Measurements from ENCODE around the gene LCOR. TPM values are rescaled to one million over a fixed set of nuclear protein-coding genes. Genes with fewer than 3 reads are reported as not detected.

Gene LCOR
- polyA plus RNA-seq, 6 donors from 2014 or later, result 26.7 to 68.2 (median 47.2) TPM

GRCh38 chr10:97037365-97038361, 205.6 kb downstream of the LCOR start:
- H3K36me3 Mint-ChIP-seq, result no peaks in the 10 kb centered on the region
- H3K27me3 Mint-ChIP-seq, result peaks cover 5 to 21% (median 18%) of the 10 kb centered on the region in 3 donors
- peak overlapping the region; percentile 59 to 91 (median 84) for H3K4me3 Mint-ChIP-seq
- ATAC-seq (ENCODE audit: low read depth in 2 of 2) (peak; percentile 81 to 87), DNase-seq (peak; percentile 60)
- peaks cover 16 to 18% (median 17%) of the 10 kb centered on the region in 3 donors for H3K4me1 Mint-ChIP-seq
- no peaks in the 10 kb centered on the region for H3K9me3 Mint-ChIP-seq
- H3K27ac Mint-ChIP-seq, result peak overlapping the region in 5 of 6 donors; percentile 1 to 42 (median 19)

GRCh38 chr10:97038688-97039087, 206.6 kb downstream of the LCOR start:
- H3K4me1 Mint-ChIP-seq, result peaks cover 16 to 18% (median 17%) of the 10 kb centered on the region in 3 donors
- H3K36me3 Mint-ChIP-seq, result no peaks in the 10 kb centered on the region
- no peak overlapping the region for H3K27ac Mint-ChIP-seq
- peaks cover 1 to 23% (median 21%) of the 10 kb centered on the region in 3 donors for H3K27me3 Mint-ChIP-seq
- no peak for DNase-seq
- H3K9me3 Mint-ChIP-seq, result no peaks in the 10 kb centered on the region
- peak overlapping the region in 4 of 8 donors; percentile 59 to 88 (median 77) for H3K4me3 Mint-ChIP-seq
- ATAC-seq (ENCODE audit: low read depth in 2 of 2), result no peak

- no peak for ATAC-seq (ENCODE audit: low read depth in 2 of 2)
- H3K27ac Mint-ChIP-seq, result peak overlapping the region in 1 of 6 donors; percentile 33
Observed at GRCh38 chr10:97039538-97040247, 207.6 kb downstream of the LCOR start.

GRCh38 chr10:97040248-97040584, 208.1 kb downstream of the LCOR start:
- no peak for DNase-seq
- Mint-ChIP-seq H3K27me3 (peaks cover 0 to 17% (median 17%) of the 10 kb centered on the region in 3 donors), H3K27ac (no peak overlapping the region), H3K4me3 (no peak overlapping the region), H3K36me3 (no peaks in the 10 kb centered on the region), H3K4me1 (peaks cover 16 to 18% (median 17%) of the 10 kb centered on the region in 3 donors), H3K9me3 (peaks cover 0 to 5% (median 0%) of the 10 kb centered on the region in 7 donors)
- no peak for ATAC-seq (ENCODE audit: low read depth in 2 of 2)

More at GRCh38 chr10:97039538-97040247, 207.6 kb downstream of the LCOR start:
- Mint-ChIP-seq H3K9me3 (peaks cover 0 to 1% (median 0%) of the 10 kb centered on the region in 7 donors), H3K4me3 (peak overlapping the region in 1 of 8 donors; percentile 29), H3K4me1 (peaks cover 16 to 18% (median 17%) of the 10 kb centered on the region in 3 donors), H3K27me3 (peaks cover 0 to 23% (median 22%) of the 10 kb centered on the region in 3 donors), H3K36me3 (no peaks in the 10 kb centered on the region)
- DNase-seq, result no peak

- H3K36me3 Mint-ChIP-seq, result no peaks in the 10 kb centered on the region
- peaks cover 16 to 18% (median 17%) of the 10 kb centered on the region in 3 donors for H3K4me1 Mint-ChIP-seq
- H3K27ac Mint-ChIP-seq, result no peak overlapping the region
- DNase-seq, result no peak
- ATAC-seq (ENCODE audit: low read depth in 2 of 2), result no peak
- peaks cover 0 to 12% (median 12%) of the 10 kb centered on the region in 3 donors for H3K27me3 Mint-ChIP-seq
- peaks cover 0 to 5% (median 0%) of the 10 kb centered on the region in 7 donors for H3K9me3 Mint-ChIP-seq
- H3K4me3 Mint-ChIP-seq, result no peak overlapping the region
Observed at GRCh38 chr10:97040706-97041105, 208.6 kb downstream of the LCOR start.

GRCh38 chr10:97042081-97042480, 210.0 kb downstream of the LCOR start:
- Mint-ChIP-seq H3K4me3 (no peak overlapping the region), H3K27ac (peak overlapping the region in 1 of 6 donors; percentile 20), H3K4me1 (peaks cover 12 to 15% (median 12%) of the 10 kb centered on the region in 3 donors), H3K9me3 (peaks cover 0 to 5% (median 0%) of the 10 kb centered on the region in 7 donors), H3K36me3 (no peaks in the 10 kb centered on the region), H3K27me3 (peaks cover 0 to 12% (median 5%) of the 10 kb centered on the region in 3 donors)
- ATAC-seq (ENCODE audit: low read depth in 2 of 2) (no peak), DNase-seq (no peak)

GRCh38 chr10:97042716-97043562, 210.8 kb downstream of the LCOR start:
- peaks cover 0 to 14% (median 5%) of the 10 kb centered on the region in 3 donors for H3K27me3 Mint-ChIP-seq
- peaks cover 0 to 5% (median 0%) of the 10 kb centered on the region in 7 donors for H3K9me3 Mint-ChIP-seq
- peaks cover 4 to 6% (median 4%) of the 10 kb centered on the region in 3 donors for H3K4me1 Mint-ChIP-seq
- ATAC-seq (ENCODE audit: low read depth in 2 of 2) (no peak), DNase-seq (no peak)
- H3K4me3 Mint-ChIP-seq, result no peak overlapping the region
- no peaks in the 10 kb centered on the region for H3K36me3 Mint-ChIP-seq
- H3K27ac Mint-ChIP-seq, result no peak overlapping the region

GRCh38 chr10:97043563-97043855, 211.4 kb downstream of the LCOR start:
- peaks cover 0 to under 1% (median 0%) of the 10 kb centered on the region in 3 donors for H3K4me1 Mint-ChIP-seq
- H3K4me3 Mint-ChIP-seq, result no peak overlapping the region
- H3K9me3 Mint-ChIP-seq, result peaks cover 0 to 5% (median 0%) of the 10 kb centered on the region in 7 donors
- no peak for ATAC-seq (ENCODE audit: low read depth in 2 of 2)
- H3K27me3 Mint-ChIP-seq, result peaks cover 0 to 14% (median 5%) of the 10 kb centered on the region in 3 donors
- H3K27ac Mint-ChIP-seq, result no peak overlapping the region
- DNase-seq, result no peak
- no peaks in the 10 kb centered on the region for H3K36me3 Mint-ChIP-seq

Other genes starting within 250 kb of the LCOR start
- 10 to 100 TPM; 36.7 to 68.0 (median 45.8) TPM for gene TM9SF3, start 245.3 kb upstream of the LCOR start, polyA plus RNA-seq (ENCODE audit: low read depth in 6 of 6)
- 100 to 1,000 TPM; 153 to 247 (median 170) TPM for gene PIK3AP1, start 111.8 kb upstream of the LCOR start, polyA plus RNA-seq (ENCODE audit: low read depth in 6 of 6)

All from naive B cell (primary cell).